GM18519 (cell line): ENCODE measurements around the gene IL22RA1.

ENCODE experiments used
- ATAC-seq: cut with Tn5 transposase; IDR thresholded peaks from one replicate; pipeline ENCODE4 v1.9.1; 2021; ENCODE audit warnings: mild to moderate bottlenecking, moderate library complexity; ENCODE audit not compliant: unreplicated experiment, low FRiP score

IL22RA1 gene, protein sequence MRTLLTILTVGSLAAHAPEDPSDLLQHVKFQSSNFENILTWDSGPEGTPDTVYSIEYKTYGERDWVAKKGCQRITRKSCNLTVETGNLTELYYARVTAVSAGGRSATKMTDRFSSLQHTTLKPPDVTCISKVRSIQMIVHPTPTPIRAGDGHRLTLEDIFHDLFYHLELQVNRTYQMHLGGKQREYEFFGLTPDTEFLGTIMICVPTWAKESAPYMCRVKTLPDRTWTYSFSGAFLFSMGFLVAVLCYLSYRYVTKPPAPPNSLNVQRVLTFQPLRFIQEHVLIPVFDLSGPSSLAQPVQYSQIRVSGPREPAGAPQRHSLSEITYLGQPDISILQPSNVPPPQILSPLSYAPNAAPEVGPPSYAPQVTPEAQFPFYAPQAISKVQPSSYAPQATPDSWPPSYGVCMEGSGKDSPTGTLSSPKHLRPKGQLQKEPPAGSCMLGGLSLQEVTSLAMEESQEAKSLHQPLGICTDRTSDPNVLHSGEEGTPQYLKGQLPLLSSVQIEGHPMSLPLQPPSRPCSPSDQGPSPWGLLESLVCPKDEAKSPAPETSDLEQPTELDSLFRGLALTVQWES

DNA sequence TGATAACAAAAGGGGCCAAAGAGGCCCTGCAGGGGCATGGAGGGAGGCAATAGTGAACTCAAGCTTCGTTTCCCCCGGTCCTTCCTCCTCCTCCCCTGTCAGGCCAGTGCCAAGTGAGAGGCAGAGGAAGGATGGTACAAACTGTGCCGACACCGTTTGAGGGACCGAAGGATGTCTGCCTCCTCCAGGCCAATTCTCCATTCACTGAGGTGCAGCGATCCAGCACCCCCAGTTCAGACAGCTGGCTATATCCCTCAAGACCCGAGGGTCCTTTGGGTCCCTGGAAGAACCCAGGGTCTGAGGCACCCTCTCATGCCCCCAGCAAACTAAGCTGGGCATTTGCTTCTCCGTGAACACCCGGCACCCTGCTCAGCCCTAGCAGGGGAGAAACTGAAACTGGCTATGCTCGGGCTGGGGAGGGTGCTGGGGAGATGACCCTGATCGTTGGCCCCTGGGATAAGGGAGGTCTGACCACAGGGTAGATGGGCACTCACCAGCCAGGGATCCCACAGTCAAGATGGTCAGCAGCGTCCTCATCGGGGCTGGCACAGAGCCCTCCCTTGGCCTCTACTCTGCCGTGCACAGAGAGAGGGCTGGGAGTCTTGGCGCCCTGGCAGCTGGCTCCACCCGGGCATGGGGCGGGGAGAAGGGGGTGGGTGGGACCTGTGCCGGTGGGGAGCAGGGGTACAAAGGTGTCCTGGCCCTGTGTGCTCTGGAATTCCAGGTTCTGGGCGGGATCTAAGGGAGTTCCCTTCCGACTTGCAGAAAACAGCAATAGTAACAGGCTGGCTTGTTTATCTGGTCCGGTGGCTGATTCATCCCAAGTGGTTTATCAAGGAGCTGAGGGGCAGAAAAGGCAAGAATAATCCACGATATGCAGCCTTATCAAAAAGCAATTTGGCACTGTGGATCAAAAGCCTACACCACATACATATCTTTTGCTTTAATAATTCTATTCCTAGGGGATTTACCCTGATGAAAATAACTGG is at the start of gene IL22RA1:
IL22RA1 (minus strand) TSS at position 595 of the 989 bp plus-strand sequence; CDS start at position 537, 58 bp downstream.
- ATAC-seq: no peak

DNA sequence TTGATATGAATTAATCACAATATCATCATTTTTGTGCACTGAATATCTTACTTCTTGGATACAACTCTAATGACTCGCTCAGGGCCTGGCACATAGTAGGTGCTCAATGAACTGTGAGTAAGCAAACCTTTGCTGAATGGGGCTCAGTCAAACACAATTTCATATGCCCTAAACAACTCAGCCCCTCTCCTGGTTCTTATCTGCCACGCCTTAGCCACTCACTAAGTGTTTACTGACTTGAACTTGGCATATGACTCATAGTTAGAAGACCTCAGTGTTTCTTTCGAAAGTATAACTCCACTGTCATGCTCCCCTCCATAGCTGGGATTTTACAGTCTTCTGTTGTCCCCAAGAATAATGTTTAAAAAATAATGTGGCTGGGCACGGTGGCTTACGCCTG is 48.9 kb upstream of the IL22RA1 start:
- ATAC-seq: no peak

- peak; percentile 33 for ATAC-seq
These were observed 48.1 kb upstream of the IL22RA1 start for GRCh38 chr1:24190983-24191461.

GRCh38 chr1:24189528-24189927 is 46.6 kb upstream of the IL22RA1 start:
- ATAC-seq: no peak

DNA sequence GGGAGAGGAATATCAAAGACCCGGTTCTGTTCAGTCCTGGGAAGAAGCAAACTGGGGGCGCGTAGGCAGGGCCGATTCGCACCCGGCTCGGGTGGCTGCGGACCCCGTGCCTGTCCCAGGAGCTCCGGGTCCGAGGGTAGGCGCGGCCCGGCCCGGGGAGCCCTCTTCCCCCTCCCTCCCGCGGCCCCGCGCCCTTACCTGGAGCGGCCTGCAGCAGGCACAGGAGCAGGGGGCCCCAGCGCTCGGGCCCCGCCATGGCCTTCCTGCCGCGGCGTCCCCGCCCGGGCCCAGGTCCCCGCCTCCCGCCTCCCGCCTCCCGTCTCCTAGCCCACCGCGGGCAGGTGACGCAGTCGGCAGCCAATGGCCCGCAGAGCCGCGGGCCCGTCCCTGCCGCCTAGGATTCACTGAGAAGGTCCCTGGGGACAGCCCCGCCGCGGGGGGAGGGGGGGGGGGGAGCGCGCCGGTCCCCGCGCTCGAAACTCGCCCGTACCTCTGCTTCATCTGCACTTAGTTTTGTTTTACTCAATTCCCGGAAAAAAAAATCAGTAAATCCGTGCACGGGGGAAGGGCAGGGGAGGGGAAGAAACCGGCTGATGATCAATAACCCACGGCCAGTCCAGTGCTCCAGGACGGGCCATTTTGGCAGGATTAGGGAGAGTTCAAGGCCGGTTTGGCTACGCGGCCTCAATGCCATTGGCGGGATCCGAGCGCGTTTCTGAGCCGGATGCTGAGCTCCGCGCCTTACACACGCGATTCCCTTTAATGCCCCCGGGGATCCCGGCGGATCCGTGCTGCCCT is 44.3 kb upstream of the IL22RA1 start, which contains the start of gene IFNLR1:
IFNLR1 (minus strand) TSS at position 297 of the 798 bp plus-strand sequence; CDS start at position 256, 41 bp downstream.
- ATAC-seq: no peak

DNA sequence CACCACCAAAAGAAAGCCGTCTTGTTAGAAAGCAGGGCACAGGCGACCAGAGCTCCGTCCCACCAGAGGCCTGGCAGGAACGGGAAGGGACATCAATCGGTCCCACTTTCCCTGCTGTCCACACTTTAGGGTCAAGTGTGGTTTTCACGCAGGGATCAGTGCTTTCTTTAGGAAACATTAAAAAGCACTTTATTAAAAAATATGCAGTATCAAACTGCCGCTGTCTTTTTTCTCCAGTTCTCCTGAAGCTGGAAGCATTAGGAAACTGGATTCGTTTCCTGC is 43.7 kb upstream of the IL22RA1 start:
- no peak for ATAC-seq

DNA sequence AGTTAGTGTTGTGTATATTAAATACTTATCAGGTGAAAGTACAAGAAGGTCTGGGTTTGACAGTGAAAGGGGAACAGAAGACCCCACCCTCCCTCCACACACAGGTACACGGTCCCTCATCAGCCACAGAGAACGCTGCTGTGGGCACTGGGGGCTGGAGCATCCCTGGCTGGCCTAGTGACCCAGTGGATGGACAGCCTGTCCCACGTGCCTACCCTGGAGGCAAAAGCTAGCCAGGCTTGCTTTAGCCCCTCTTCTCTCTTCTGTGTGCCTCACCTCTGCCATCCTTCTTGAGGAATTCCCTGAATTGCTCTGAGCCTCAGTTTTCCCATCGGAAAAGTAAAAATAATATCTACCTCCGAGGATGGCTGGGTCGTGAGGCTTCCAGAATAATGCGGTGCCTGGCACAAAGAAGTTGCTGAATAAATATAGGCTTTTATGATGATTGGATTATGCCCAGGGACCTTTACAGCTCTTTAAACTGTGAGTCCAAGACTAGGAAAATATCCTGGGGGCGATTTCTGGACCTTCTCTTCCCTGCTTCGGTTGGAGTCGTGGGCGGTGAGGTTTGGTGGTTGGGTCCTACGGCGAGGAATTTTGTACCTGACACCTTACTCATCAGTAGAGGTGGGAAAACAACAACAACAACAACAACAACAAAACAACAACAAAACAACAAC is 43.2 kb upstream of the IL22RA1 start:
- ATAC-seq: no peak

- ATAC-seq: no peak
These were observed 42.1 kb upstream of the IL22RA1 start for GRCh38 chr1:24185076-24185475.

DNA sequence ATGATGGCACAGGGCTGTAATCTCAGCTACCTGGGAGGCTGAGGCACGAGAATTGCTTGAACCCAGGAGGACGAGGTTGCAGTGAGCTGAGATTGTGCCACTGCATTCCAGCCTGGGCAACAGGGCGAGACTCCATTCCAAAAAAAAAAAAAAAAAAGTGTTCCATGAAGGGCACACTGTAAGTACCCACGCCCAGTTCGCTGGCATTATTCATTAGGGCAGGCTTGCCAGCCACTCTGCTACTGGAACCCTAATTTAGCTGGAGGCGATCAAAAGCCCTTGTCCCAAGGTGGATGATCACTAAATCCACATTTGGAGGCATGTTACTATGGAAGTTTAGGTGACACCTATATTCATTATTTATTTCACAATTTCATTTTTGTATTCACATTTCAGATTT is 39.1 kb upstream of the IL22RA1 start:
- ATAC-seq: no peak

- no peak for ATAC-seq
These were observed 38.7 kb upstream of the IL22RA1 start for GRCh38 chr1:24181619-24182018.

GRCh38 chr1:24180676-24181075 is 37.7 kb upstream of the IL22RA1 start:
- ATAC-seq: no peak

DNA sequence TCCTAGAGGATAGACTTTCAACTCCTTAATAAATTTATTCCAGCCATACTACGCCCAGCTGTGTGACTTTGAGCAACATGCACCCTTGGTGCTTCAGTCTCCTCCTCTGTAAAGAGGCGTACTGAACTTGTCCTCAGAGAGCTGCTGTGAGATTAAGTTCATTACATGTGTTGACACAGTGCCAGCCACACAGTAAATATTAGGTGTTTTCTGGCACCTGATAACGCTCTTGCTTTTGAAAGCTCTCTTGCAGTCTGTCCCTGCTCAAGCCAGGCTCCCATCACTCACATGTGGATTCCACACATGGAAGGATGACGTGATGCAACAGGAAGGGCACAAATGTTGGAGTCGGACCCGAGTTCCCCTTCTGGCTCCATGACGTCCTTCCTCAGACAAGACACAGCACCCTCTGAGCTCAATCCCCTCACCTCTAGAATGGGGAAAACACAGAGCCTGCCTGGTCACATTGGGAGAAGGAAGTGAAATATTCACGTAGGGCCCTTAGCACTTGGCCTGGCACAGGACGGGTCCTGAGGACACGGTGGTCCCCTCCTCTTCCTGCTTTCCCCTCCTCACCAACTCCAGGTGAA is 36.4 kb upstream of the IL22RA1 start:
- ATAC-seq: no peak

GRCh38 chr1:24178407-24178806 is 35.5 kb upstream of the IL22RA1 start:
- no peak for ATAC-seq

- no peak for ATAC-seq
These were observed 34.2 kb upstream of the IL22RA1 start for GRCh38 chr1:24177161-24177560.

- ATAC-seq: no peak
These were observed 32.3 kb upstream of the IL22RA1 start for GRCh38 chr1:24175033-24175755.

GRCh38 chr1:24173638-24174575 is 31.0 kb upstream of the IL22RA1 start:
- no peak for ATAC-seq

GRCh38 chr1:24172598-24172997 is 29.7 kb upstream of the IL22RA1 start:
- ATAC-seq: no peak
